Activated naive CD4-positive, alpha-beta T cell treated with anti-CD3 and anti-CD28 coated beads for 36 hours (primary cell): ENCODE results near the gene RBM10. TPM values are rescaled to one million over a fixed set of nuclear protein-coding genes. Genes with fewer than 3 reads are reported as not detected.

ENCODE experiments used
- total RNA-seq, 2 experiments: library from RNA; stranded (reverse); gene quantifications; one replicate each; pipeline ENCODE4 v1.2.3, GENCODE V29; 2021

Gene RBM10
- total RNA-seq, 2 experiments from 2014 or later, result 65.4 to 65.5 TPM

Other genes starting within 250 kb of the RBM10 start
- gene JADE3, start 232.8 kb upstream of the RBM10 start, total RNA-seq, result 1 to 10 TPM; 1.4 TPM
- gene RGN, start 66.8 kb upstream of the RBM10 start, total RNA-seq, result not detected
- gene NDUFB11, start 519 bp upstream of the RBM10 start, total RNA-seq, result 10 to 100 TPM; 85.8 to 87.2 TPM
- 100 to 1,000 TPM; 246 to 251 TPM for gene UBA1, start 48.6 kb downstream of the RBM10 start, total RNA-seq
- gene CDK16, start 73.5 kb downstream of the RBM10 start, total RNA-seq, result 10 to 100 TPM; 85.3 to 88.3 TPM
- 10 to 100 TPM; 12.2 to 12.4 TPM for gene USP11, start 87.8 kb downstream of the RBM10 start, total RNA-seq
- 1 to 10 TPM in 1 of 2 experiments, under 1 TPM in 1; 0.69 to 1.0 TPM for gene ZNF157, start 225.4 kb downstream of the RBM10 start, total RNA-seq